Transverse colon (tissue), 4 donors: ENCODE results near the gene SIN3A.

Source experiments
- EP300 ChIP-seq: sonication (generic); formaldehyde crosslinking; IDR thresholded peaks from one replicate; pipeline ENCODE4 v1.6.1; 2017; ENCODE audit warnings: antibody characterized with exemption, low read depth
- POLR2AphosphoS5 ChIP-seq, 3 donors: sonication (generic); formaldehyde crosslinking; IDR thresholded peaks; one replicate each; pipeline ENCODE4 v1.6.1; 2016; ENCODE audit warnings: antibody characterized with exemption in 3 of 3
- TF ChIP-seq, protein P1 (sequence below), 5 experiments: fragments of 200-600 bp in 3 of 5; fragments of 450-650 bp in 2 of 5; sonication (generic) in 3 of 5; IDR thresholded peaks; 1 replicate in 2 of 5; 2 replicates in 3 of 5; pipeline ENCODE4 v1.5.1; 2016 to 2017; ENCODE audit warnings: antibody characterized with exemption in 5 of 5, inconsistent platforms in 3 of 5, mild to moderate bottlenecking in 2 of 5, moderate library complexity in 1 of 5

DNA sequence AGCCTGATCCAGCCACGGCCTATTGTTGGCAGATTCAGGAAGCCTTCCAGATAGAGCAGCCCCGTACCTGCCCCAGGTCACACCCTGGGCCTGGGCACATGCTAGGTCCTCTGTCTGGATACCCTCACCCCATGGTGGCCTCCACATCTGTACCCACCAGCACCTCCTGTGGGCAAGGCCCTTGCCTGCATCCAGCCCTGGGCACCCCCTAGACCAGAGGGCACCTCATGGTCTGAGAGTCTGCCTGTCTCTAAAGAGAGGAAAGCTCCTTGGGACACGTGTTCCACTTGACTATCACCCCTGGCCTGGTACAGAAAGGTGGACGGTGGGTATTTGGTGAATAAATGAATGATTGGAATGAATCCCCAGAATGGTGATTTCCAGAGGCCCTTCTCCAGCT, 124.5 kb downstream of the SIN3A start:
- TF ChIP-seq, protein P1, sequence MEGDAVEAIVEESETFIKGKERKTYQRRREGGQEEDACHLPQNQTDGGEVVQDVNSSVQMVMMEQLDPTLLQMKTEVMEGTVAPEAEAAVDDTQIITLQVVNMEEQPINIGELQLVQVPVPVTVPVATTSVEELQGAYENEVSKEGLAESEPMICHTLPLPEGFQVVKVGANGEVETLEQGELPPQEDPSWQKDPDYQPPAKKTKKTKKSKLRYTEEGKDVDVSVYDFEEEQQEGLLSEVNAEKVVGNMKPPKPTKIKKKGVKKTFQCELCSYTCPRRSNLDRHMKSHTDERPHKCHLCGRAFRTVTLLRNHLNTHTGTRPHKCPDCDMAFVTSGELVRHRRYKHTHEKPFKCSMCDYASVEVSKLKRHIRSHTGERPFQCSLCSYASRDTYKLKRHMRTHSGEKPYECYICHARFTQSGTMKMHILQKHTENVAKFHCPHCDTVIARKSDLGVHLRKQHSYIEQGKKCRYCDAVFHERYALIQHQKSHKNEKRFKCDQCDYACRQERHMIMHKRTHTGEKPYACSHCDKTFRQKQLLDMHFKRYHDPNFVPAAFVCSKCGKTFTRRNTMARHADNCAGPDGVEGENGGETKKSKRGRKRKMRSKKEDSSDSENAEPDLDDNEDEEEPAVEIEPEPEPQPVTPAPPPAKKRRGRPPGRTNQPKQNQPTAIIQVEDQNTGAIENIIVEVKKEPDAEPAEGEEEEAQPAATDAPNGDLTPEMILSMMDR (IDR thresholded peaks at IDR 0.05): no peak
- TF ChIP-seq POLR2AphosphoS5 (IDR thresholded peaks at IDR 0.05): no peak
- no peak for TF ChIP-seq EP300
